HG03045 (cell line): Measurements from ENCODE around the gene CD151.
A peak's percentile ranks its signal among the peaks of the same experiment; 100 is the strongest.

Source experiments
- ATAC-seq: cut with Tn5 transposase; IDR thresholded peaks from one replicate; pipeline ENCODE4 v1.9.1; 2021; ENCODE audit warnings: mild to moderate bottlenecking, moderate library complexity; ENCODE audit not compliant: unreplicated experiment

CD151 gene

DNA sequence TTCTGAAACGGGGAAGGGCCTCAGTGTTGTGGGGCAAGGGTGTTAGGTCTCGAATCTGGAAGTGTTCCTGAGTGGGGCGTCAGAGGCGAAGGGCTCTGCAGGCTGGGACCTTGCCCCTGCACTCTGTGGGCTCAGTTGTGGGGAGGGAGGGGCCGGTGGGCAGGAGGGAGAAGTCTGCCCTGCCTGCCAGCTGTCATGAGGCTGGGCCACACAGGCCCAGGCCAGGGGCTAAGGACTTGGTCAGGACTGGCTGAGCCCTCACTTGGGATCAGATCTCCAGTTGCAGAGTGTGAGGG, 4.9 kb upstream of the CD151 start, which contains the start of gene CRACR2B:
Gene CRACR2B (plus strand): TSS at position 23 of the 296 bp plus-strand sequence. CDS start 689 bp downstream, outside the sequence.
- ATAC-seq = no peak

GRCh38 chr11:828506-829175, 4.1 kb upstream of the CD151 start:
- no peak for ATAC-seq

- no peak for ATAC-seq
These were observed 3.4 kb upstream of the CD151 start for GRCh38 chr11:829176-829846.

GRCh38 chr11:829847-830294, 2.9 kb upstream of the CD151 start:
- no peak for ATAC-seq

DNA sequence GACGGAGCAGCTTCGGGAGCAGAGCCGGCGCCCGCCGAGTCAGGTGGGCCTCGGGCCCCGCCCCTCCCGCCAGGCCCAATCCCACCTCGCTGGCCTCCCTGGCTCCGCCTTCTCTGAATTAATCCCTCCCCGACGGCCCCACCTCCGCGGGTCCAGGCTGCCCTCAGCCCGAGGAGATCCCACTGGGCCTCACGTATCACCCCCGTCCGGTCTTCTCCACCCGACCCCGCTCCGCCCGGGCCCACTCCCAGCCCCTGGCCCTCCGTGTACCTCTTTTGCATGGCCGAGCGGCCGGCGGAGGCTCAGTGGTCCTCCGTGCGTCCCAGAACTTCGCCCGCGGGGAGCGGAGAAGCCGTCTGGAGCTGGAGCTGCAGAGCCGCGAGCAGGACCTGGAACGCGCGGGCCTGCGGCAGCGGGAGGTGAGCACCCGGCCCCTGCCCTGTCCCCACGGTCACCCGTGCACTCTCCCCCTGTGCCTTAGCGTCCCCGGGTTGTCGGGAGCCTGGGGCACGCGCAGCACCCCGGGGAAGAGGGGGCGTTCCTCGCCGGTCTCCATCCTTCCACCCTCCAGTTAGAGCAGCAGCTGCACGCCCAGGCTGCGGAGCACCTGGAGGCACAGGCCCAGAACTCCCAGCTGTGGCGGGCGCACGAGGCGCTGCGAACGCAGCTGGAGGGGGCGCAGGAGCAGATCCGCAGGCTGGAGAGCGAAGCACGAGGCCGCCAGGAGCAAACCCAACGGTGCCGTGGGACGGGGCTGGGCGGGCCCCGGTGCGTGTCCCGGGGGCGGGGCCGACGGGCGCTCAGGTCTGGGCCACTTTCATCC, 2.2 kb upstream of the CD151 start:
- ATAC-seq = no peak

GRCh38 chr11:831118-831864, 1.5 kb upstream of the CD151 start:
- no peak for ATAC-seq

GRCh38 chr11:831961-832528, 707 bp upstream of the CD151 start:
- no peak for ATAC-seq

GRCh38 chr11:833114-833791, 501 bp downstream of the CD151 start:
- peak; percentile 31 for ATAC-seq

GRCh38 chr11:833849-834311, 1.1 kb downstream of the CD151 start:
- no peak for ATAC-seq

DNA sequence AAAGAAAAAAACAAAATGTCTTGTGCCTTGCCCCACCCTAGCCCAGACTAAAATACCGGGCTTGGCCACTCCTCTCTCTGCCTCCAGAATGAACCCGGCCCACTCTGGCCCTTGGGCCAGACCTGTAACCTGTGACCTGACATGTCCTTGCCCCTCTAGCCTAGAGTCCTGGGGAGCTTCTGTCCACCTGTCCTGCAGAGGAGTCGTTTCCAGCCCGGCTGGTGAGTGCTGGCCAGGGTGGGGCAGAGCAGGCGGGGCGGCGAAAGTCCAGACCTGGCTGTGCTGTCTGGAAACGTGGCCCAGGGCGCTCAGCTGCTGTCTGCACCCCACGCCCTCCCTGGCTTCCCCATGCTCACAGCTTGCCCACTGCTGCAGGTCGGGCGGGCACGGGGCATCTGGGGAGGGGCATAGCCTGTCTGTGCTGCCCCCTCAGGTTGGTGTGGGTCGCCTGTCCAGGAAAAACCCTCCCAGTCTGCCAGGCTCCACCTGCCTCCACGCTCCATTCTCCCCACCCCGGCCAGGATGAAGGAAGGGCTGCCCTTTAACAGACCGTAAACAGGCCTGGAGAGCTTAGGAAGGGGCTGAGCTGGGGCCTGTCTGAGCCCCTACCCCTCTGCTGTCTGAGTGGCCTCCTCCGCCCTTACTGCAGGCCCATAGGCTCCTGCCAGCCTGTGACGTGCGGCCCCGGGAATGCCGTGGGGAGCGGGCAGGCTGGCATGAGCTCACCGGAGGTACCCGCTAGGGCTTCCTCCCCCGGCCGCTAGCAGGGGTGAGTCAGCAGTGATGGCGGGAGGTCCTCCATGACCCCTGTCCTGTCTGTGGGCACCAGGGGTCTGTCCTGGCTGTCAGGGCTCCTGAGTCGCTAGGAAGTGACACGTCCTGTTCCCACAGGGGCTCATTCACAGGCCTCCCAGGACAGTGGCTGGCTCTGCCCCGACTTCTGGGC, 1.9 kb downstream of the CD151 start:
- no peak for ATAC-seq

- no peak for ATAC-seq
These were observed 3.5 kb downstream of the CD151 start for GRCh38 chr11:836274-836673.

DNA sequence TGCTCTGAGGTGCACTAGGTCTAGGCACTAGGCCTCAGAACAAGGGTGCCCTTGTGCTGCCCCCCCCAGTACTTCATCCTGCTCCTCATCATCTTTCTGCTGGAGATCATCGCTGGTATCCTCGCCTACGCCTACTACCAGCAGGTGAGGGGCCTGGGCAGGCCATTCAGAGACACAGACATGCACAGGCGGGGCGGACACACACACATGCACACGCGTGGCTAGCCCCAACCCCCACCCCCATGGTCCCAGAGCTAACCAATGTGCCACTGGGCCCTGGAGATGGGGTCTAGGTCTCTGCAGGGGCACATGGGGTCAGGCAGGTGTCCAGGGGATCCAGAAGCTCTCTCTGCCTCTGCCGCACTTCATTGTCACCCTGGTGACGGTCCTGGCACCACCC, 3.9 kb downstream of the CD151 start:
- ATAC-seq = no peak

- ATAC-seq = no peak
These were observed 4.6 kb downstream of the CD151 start for GRCh38 chr11:837189-837989.

GRCh38 chr11:837990-838307, 5.2 kb downstream of the CD151 start:
- ATAC-seq = no peak

- ATAC-seq = no peak
These were observed 5.9 kb downstream of the CD151 start for GRCh38 chr11:838441-839279.

DNA sequence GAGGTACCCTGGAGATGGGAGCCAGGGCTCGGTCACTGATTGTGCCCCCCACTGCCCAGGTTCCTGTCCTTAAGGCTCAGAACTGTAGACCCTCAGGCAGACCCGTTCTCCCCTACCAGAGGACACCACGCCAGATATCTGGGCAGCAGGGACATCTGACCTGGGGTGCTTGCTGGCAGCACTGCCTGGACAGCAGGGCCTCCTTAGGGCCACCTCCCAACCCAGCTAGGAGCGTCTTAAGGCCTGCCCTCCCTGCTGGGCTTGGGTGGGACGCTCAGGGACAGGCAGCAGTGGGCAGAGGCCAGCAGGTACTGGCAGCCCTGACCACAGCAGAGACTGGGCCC, 6.5 kb downstream of the CD151 start:
- no peak for ATAC-seq

- ATAC-seq = no peak
These were observed 7.3 kb downstream of the CD151 start for GRCh38 chr11:839875-840617.
